HG02943 (cell line): ENCODE data around the gene IQCE.
"Not testable (repeated sequence)": the region's sequence is repeated elsewhere in the genome, so short reads cannot be mapped to it uniquely, and the experiment has no call there.

ENCODE experiments used
- ATAC-seq: cut with Tn5 transposase; IDR thresholded peaks from one replicate; pipeline ENCODE4 v1.9.1; 2021; ENCODE audit warnings: mild to moderate bottlenecking, low read depth, moderate library complexity; ENCODE audit not compliant: unreplicated experiment

Gene IQCE

GRCh38 chr7:2575733-2576340, 17.1 kb downstream of the IQCE start:
- no peak for ATAC-seq

DNA sequence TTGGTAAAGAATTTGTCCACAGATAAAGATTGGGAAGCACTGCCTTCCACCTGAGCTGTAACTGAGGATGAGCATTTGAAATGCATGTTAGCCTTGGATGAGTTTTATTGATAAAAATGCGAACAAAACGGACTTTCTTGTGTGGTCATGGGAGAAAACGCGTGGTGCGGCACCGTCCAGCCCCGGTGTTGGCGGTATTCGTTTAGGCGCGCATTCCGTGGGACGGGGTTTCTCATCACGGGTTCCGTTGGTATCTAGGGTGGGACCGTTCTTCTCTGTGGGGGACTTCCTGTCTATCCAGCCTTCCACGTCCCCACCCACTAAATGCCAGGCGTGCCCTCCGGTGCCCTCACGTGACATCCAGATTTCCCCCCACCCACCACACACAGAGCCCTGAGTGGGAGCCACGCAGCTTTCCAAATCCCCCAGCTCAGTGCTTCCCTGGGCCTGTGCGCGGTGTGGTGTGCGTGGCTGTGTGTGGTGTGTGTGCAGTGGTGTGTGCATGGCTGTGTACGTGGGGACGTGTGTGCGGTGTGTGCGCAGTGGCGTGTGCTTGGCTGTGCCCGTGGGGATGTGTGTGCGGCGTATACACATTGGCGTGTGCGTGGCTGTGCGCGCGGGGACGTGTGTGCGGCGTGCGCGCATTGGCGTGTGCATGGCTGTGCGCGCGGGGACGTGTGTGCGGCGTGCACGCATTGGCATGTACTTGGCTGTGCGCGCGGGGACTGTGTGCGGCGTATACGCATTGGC, 18.1 kb downstream of the IQCE start:
- ATAC-seq = no peak

DNA sequence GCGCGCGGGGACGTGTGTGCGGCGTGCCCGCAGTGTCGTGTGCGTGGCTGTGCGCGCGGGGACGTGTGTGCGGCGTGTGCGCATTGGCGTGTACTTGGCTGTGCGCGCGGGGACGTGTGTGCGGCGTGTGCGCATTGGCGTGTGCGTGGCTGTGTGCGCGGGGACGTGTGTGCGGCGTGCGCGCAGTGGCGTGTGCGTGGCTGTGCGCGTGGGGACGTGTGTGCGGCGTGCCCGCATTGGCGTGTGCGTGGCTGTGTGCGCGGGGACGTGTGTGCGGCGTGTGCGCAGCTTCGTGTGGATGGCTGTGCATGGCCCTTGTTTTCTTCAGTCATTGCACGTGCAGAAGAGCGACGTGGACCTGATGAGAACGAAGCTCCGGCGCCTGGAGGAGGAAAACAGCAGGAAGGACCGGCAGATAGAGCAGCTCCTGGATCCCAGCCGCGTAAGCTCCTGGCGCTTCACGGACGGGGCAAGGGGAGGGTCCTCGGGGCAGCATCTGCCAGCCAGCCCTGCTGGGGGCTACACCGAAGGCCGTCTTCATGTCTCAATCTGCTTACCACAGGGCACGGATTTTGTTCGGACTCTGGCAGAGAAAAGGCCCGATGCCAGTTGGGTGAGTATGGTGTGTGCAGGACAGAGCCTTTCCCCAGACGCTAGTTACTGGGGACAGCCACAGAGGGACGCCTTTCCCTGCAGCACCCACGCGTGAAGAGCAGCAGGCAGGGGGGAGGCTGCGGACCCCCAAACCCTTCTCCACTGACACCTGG, 19.3 kb downstream of the IQCE start:
- no peak for ATAC-seq

- ATAC-seq = no peak
Measured at GRCh38 chr7:2580636-2581035, 21.9 kb downstream of the IQCE start.

DNA sequence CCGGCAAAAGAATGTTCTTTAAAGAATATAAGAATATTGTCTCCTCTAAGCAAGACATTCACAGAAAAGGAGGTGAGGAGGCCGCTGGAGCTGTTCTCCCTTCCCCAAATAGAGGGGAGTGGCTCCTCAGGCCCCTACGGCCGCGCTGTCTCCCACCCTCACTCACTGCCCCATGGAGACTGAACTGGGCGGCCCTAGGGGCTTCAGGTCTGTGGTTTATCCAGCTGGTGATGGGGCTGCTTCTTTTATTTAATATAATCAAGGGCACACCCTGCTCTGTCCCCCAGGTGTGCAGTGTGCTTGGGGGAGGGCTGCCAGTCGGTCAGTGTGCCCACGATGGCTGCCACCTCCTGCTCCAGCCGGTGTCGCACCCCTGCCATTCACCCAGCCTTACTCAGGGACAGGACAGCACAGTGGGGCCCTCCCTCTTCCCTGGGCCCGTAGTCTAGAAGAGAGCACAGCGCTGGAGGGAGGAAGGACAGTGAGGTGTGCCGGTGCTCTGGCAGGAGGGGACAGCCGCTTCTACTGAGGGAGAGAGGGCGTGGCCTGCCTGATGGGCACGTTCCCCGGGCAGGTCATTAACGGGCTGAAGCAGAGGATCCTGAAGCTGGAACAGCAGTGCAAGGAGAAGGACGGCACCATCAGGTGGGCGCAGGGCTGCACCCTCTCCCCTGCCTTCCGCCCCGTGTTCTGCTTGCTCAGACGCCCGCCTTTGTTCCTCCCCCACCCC, 23.4 kb downstream of the IQCE start:
- ATAC-seq = no peak

GRCh38 chr7:2583798-2584580, 25.2 kb downstream of the IQCE start:
- ATAC-seq = no peak

GRCh38 chr7:2585446-2585845, 26.7 kb downstream of the IQCE start:
- no peak for ATAC-seq

DNA sequence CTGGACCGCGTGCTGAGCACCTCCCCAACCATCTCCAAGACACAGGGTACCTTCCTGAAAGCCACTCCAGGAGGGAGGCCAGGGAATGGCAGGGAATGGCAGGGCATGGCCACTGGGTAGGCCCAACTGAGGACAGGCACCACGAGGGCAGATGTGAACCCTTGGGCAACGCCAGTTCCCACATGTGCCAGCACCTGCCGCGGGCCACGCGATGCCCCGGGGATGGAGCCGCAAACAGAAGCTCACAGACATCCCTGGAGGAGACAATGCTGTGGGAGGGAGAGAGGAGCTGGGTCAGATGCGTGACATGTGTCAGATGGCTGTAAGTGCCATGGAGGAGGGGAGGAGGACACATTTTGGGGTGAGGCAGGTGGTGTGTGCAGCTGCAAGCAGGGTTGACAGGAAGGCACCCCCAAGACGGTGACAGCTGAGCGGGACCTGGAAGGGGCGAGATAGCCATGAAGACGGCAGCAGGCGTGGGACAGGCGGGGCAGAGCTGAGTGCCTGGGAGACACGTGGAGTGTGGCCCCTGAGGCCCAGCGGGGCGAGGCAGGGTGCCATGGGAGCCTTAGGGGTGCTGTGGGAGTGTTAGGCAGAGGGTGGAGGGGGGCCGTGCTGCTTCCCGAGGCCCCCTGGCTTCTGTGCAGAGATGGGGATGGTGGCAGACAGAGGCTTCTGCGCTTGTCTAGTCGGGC, 27.7 kb downstream of the IQCE start:
- no peak for ATAC-seq

DNA sequence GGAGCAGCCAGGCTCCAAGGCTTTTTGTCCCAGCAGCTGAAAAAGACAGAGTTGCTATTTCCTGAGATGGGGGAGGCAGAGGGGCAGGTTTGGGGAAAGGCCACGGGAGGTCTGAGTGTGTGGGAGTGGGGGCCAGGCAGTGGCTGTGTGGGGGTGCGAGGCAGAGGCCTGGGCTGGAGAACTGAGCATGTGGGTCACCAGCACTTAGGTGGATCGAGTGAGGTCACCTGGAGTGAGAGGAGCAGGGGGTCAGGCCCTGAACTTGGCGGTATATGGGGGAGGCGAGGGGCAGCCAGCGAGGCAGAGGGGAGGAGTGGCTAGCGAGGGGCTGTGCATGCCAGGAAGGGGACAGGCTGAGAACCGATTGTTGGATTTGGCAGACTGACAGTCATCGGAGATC, 28.4 kb downstream of the IQCE start:
- no peak for ATAC-seq

DNA sequence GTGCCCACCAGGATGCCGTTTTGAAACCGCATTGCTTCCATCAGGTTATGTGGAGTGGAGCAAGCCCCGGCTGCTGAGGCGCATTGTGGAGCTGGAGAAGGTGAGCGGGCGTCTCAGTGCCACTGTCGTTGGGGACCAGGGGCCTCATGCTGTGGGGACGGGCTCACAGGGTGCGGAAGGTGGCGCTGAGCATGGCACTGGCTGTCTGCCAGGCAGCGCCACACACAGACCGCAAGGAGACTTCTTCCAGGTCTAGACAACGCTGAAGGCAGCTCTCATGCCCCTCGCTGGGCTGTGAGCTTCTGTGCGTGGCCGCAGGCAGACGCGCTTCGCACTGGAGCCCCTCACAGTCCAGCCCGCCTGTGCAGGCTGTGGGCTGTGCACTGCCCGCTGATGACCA, 29.0 kb downstream of the IQCE start:
- no peak for ATAC-seq

GRCh38 chr7:2589341-2589740, 30.6 kb downstream of the IQCE start:
- no peak for ATAC-seq

GRCh38 chr7:2589941-2590340, 31.2 kb downstream of the IQCE start:
- ATAC-seq = not testable (repeated sequence)

DNA sequence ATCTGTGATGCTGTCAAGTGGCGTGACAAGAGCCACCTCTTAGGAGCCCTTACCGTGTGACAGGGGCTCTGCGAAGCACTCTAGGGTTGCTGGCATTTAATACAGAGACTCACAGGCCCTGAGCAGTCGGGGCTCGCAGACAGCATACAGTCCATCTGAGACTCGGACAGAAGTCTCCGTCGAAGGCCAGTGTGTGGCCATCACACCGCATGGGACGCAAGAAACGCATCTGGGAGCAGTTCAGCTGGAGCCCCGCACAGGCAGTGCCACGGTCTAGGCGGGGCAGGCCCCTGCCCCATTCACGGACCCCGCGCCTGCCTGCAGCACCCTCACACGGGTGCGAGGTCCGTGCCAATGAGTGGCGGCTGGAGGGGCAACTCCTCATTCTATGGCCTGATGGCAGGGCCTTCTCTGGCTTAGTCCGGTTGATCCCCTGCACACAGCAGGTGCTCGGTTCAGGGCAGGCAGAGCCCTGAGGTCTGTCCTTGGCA, 33.6 kb downstream of the IQCE start:
- ATAC-seq = no peak

DNA sequence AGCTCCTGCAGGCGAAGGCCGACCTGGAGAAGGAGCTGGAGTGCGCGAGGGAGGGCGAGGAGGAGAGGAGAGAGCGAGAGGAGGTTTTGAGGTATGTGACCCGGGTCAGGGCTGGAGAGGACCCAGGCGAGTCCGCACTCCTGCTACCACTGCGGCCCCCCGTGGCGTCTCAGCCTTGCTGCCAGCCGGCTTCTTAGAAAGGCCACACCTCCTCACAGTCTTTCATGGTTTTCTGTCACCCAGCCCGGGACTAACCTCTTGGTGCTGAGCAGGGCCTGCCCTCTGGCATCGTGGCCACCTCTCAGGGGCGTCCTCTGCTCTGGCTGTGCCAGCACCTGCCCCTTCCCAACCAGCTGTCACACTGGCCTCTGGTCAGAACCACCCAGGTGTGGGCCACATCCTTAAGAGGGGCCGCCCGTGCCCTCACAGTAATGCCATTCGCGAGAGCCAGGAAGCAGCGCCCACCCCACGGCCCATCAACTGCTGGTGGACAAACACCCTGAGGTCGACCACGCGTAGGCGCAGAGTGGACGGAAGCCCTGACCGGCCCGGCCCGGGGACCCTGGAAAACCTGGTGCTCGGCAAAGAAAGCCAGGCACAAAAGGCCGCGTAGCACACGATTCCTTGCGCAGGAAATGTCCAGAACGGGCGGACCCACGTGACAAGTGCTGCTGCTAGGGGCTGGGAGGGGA, 34.4 kb downstream of the IQCE start:
- ATAC-seq = no peak

DNA sequence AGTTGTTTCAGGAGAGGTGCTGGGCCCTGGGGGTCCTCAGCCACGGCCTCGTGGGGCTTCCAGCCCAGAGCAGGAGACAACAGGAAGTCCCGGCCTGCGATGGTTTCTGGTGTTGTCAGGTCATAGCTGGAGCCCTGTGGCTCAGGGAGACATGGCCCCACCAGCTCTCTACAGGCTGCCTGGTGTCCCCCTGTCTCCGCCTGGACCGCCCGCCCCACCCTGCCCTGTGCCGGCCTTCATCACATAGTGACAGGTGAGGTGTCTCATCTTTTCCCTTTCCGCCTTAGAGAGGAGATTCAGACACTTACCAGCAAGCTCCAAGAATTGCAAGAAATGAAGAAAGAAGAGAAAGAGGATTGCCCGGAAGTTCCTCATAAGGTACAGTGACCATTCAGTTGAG, 35.8 kb downstream of the IQCE start:
- ATAC-seq = no peak

DNA sequence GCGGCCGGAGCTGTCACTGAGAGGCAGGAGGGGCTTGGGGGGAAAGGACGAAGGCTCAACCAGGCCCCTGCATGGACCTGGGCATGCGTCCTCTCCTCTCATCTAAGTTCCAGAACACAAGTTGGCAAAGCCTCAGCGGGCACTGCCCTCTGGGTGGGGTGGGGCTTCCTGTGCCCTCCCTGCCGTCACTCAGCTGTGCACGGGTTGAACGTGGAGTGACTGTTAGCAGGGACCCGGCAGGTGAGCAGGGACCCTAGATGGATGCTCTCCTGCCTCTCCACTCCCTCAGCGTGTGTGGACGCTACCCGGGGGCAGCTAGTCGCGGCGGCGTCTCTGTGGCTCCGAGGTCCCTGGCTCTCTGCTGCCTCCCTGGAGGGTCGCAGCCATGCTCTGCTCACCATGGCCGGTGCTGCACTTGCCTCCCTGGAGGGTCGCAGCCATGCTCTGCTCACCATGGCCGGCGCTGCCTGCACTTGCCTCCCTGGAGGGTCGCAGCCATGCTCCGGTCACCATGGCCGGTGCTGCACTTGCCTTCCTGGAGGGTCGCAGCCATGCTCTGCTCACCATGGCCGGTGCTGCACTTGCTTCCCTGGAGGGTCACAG, 36.6 kb downstream of the IQCE start:
- ATAC-seq = no peak

DNA sequence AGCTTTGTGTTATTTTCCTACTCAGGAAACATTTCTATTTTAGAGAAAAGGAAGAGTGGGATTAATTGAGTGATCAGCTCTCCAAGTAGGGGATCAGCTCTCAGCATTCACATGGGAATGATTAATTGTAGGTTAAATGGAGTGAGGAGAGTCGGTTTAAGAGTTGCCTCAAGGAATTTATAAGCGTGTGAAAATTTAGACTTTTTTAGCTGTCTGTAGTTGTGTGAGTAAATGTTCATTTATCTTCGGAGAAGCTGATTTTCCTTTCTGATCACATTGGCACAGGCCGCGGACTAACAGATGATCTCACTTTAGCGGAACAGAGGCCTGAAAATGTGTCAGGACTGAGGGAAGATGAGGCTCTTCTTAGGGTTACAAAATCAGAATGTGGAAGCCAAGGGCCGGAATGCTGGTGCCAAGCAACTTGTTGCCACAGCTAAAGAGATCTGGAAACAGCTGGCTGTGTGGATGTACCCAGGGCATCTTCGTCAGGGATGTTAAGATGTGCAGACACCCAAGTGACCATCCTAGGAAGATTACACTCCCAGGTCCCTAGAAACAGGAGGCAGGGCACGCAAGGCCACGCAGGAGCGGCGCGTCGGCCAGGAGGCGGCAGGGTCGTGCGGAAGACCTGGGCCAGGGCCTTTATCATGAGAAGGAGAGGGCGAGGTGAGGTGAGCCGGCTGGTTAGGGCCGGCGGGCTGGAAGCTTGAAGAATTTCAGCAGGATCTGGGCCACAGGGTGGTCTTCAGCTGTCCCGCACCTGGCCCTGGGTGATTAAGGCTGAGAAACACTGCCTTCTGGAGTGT, 37.9 kb downstream of the IQCE start:
- ATAC-seq = no peak

DNA sequence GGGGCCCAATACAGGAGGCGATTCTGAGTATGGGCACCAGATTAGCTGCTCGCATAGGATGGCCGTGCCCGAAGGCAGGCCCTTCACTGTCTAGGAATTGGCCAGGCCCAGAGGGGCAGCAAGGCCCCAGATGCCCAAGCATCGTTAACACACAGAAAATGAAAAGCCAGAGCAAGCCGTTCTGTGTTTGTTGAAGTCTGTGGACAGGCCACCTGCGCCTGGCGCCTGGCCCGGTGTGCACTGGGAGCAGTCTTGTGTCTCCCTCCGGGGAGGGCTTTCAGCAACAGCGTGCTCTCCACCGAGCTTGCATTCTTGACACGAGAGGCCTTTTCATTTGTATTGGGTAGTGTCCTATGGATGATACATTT, 38.5 kb downstream of the IQCE start:
- ATAC-seq = no peak
